ENCODE measurements around the gene MAP2.
A peak's percentile ranks its signal among the peaks of the same experiment; 100 is the strongest.

Gene MAP2, protein sequence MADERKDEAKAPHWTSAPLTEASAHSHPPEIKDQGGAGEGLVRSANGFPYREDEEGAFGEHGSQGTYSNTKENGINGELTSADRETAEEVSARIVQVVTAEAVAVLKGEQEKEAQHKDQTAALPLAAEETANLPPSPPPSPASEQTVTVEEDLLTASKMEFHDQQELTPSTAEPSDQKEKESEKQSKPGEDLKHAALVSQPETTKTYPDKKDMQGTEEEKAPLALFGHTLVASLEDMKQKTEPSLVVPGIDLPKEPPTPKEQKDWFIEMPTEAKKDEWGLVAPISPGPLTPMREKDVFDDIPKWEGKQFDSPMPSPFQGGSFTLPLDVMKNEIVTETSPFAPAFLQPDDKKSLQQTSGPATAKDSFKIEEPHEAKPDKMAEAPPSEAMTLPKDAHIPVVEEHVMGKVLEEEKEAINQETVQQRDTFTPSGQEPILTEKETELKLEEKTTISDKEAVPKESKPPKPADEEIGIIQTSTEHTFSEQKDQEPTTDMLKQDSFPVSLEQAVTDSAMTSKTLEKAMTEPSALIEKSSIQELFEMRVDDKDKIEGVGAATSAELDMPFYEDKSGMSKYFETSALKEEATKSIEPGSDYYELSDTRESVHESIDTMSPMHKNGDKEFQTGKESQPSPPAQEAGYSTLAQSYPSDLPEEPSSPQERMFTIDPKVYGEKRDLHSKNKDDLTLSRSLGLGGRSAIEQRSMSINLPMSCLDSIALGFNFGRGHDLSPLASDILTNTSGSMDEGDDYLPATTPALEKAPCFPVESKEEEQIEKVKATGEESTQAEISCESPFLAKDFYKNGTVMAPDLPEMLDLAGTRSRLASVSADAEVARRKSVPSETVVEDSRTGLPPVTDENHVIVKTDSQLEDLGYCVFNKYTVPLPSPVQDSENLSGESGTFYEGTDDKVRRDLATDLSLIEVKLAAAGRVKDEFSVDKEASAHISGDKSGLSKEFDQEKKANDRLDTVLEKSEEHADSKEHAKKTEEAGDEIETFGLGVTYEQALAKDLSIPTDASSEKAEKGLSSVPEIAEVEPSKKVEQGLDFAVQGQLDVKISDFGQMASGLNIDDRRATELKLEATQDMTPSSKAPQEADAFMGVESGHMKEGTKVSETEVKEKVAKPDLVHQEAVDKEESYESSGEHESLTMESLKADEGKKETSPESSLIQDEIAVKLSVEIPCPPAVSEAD (N-terminal part only)

DNA sequence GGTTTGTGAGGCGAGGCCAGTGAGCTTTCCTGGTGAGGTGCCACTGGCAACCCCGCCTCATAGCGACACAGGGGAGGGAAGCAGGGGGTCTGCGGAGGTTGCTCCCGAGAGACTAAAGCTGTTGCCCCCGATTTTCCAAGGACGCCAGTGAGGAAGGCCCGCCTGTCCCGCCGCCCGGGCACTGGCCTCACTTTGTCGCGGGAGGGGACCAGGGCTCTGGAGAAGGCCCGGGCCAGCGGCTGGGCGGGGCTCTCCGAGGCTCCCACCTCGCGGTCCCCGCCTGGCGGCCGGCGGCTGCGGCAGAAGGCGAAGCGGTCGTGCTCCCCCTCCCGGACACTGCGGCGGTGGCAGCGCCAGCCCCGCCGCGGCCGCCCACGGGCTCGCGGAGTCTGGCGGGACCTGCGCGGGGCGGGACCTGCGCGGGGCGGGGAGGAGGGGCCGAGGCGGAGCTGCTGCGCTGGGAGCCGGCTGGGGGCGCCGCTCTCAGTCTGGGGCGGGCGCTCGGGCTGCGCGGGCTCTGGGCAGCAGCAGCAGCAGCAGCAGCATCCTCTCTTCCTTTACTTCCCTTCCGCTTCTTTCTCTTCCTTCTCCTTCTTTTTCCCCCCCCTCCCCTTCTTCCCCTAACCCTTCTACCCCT, at the start of gene MAP2:
TSS of gene MAP2 (plus strand) at position 486 of the 637 bp plus-strand sequence. CDS start 229,124 bp downstream, outside the sequence.
- peak; percentile 84 for DNase-seq

DNA sequence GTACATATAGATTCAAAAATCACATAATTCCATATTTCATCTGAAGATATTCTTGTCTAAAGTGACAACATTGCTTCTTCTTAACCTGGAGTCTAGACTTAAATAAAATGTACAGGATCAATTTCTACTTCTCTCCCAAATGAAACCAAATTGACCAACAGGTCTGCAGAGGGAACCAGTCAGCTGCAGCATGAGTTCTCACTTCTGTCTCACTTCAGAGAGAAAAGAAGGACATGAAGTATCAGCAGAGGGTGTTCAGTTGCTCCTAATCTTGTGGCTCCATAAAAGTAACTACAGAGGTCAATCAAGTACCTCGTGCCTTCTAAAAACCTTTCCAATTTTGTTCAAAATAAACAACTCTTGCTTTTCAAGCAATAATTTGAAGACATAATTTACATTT, 47.2 kb upstream of the MAP2 start:
- DNase-seq = no peak

DNA sequence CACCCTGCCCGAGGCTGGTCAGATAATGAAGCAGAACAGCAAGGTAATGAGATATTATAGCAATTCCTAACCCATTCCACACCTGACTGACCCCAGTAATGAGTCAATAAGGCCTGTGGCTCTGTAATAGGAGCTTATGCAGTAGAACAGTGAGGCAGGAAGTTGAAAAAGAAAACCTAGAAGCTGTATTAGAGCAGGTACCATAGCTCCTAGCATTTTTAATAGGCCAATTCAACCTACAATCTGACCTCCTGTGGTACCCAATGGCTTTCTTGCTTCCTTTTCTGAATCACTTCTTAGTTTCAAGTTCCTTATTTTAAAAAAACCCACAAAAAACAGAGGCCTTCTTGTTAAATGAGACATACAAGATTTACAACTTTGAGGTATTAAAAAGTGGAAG, 43.6 kb upstream of the MAP2 start:
- DNase-seq = no peak

DNA sequence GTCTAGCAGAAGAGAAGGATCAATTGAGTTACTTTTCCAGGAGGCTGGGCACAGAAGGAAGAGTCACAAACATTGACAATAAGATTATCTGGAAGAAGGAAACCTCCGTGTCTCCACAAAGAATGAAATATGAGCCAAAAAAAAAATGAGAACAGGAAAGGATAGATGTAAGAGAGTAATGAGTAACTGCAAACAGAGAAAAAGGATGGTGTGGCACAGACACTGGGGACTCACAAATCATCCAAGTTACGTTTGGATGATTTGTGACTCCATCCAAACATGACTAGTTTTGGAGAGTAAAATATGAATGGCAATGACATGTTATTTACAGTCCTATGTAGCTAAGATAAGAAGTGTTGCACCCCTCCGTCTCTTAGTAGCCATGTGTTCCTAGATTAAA, 42.8 kb upstream of the MAP2 start:
- DNase-seq = no peak

DNA sequence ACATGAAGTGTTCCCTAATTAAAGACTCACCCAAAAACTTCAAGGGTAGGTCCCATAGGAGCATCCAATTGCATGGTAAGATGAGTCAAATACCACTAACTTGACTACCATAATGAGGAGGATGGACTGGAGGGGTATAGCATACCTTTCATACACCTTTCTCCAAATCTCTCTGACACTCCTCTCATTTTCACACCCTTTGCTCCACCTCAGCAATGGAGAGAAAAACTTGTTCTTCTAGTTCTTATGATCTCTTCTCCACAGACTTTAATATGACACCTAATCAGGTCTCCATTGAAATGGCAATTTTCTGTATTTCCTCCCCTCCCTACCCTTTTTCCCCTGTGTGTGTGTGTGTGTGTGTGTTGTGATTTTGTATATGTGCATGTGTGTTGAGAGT, 41.1 kb upstream of the MAP2 start:
- DNase-seq = no peak

DNA sequence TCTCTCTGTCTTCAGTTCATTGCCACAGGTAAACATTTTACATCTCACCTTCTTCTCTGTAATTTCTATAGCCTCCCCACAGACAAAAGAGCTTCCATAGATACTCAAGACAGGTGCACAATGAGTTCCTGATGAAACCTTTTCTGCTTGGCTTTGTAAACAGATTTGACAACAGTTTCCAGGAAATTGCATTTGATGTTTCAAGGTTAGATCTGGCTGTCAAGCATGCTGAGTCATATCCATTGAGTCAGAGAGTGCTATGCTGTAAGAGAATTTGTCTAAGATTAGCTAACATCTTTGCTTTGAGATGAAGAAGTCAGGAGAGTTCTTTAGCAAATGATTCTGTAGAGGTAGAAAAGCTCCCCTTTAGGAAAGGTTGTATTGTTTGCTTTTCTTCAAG, 40.6 kb upstream of the MAP2 start:
- DNase-seq = no peak

DNA sequence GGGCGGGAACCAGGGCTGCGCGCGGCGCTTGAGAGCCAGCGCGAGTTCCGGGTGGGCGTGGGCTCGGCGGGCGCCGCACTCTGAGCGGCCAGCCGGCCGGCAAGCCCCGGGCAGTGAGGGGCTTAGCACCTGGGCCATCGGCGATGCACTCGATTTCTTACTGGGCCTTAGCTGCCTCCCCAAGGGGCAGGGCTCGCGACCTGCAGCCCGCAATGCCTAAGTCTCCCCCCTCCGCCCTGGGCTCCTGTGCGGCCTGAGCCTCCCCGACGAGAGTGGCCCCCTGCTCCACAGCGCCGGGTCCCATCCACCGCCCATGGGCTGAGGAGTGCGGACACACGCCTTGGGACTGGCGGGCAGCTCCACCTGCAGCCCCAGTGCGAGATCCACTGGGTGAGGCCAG, 36.5 kb upstream of the MAP2 start:
- no peak for DNase-seq

DNA sequence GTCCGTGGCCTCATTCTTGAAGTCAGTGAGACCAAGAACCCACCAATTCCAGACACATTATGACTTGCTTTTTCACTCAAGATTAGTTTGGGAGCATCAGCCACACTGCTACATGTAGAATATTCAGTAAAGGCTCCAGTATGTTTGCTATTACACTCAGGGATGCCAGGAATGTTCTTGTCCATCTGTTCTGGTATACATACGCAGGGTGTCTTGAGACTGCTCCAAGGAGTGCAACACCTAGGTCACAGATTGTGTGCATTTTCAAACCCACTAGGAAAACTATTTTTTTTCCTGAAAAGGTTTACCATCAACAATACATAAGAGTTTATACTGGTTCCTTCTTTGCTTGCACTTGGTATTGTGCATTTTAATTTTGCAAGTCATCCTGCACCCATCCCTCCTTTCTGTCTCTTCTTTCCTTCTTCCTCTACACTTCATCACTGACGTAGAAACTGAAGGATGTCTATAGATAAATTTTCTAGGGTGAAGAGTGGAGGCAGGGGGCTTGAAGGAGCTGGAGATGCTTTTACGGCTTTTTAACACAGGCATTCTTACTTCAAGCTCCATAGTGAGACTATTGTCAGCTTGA, 35.3 kb upstream of the MAP2 start:
- DNase-seq = no peak

DNA sequence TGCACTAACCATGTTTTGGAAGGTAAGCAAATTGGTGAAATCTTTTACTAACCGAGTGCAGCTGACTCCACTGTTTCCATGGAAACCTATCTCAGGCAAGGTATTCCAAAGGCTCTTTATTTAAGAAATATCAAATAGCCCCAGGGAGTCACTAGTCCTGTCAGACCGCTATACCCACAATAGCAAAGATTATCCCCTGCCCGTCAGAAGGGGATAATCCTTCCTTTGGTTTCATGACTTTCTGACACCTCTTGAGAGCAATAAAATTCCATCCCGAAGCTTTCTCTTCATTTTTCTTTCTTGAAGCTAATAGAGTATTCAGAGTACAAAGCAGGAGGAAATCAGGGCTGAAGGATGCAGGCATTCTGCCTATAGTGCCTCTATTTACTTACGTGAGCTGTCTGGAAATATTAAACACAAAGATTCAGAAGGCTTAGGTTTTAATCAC, 34.7 kb upstream of the MAP2 start:
- DNase-seq = no peak

DNA sequence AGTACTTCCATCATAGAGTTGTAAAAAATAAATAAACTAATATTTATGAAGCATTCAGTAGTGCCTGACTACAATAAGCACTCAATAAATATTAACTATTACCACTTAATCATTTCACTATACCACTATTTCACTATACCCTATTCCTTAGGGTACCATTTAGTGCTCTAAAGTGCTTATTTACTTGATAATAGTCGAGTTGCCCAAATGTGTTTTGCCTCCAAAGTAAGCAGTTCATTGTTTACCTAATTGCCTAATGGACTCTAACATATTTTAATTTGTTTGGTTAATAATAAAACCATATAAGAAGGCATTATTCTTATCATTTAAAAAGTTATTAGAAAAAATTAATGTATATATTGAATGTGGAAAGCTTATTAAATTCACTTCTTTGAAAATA, 33.0 kb upstream of the MAP2 start:
- DNase-seq = no peak

DNA sequence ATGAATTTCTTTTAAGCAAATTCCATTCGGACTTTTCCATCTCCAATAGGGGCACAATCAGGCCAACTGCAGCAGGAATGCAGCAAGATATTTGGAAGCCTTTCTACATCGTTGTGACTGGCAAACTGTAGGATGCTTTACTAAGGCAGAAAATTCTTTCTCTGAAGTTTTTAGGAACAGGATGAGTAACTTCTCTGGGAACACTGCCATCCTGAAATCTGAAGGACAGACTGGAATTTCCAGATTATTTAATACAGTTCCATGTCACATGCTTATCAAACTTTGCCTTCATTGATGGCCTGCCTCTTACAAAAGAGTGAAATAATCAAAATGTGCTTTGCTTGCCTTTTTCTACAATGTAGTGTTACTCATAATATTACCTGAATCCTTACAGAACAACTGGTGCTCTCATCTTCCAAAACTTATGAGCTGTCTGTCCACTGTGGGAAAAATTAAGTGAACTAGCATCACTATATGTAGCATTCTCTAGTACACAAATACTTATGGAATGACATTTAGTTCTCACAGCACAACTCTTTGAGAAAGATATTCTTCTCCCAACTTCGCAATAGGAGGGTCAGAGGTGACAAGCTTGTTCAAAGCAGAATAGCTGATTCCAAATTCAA, 32.0 kb upstream of the MAP2 start:
- DNase-seq = no peak

DNA sequence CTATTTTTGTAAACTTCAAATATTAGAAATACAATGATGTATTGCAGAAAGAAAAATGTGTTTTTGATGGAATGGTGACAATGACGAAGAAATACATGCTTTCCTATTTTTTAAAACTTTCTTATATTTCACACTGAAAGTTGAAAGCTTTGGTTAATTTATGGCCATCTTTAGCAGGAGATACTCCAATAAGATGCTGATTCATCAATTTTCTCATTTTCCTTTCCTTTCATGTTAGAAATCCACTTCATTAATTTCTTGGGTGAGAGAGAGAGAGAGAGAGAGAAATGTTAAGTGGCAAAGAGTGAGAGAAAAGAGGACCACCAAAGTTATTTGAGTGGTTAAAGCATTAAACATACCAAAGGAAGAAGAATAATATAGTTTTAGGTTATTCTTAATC, 28.6 kb upstream of the MAP2 start:
- DNase-seq = no peak

DNA sequence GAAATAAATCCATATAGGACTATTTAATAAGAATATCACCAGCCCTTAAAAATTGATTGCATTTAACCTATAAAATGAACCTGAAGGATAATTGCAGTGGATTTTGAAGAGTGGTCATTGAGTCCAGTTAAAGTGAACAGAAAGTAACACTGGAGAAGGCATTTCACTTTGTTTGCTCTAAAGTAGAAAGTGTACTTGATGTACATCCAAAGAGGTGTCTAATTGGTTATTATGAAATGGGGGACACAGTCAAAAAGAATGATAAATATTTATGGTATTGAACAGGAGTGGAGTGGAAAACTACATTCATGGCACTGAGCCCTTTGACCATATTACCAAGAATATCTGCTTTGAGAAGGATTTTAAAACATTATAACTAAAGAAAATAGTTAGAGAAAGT, 28.2 kb upstream of the MAP2 start:
- no peak for DNase-seq

DNA sequence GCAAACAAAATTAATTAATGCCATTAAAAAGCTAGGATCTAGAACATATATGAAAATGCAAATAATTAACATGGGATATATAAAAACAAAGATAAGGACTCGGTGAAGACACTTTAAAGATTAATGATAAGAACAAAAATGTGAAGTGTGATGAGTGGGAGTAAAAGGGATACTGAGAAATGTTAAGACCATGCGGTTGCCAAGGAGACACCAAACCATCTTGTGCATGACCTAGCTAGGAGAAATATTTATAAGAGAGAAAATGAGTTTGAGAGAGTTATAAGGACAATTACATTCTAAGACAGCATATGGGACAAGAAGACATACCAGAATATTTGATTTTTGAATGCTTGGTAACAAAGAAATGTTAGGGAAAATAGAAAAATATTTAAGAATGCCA, 25.4 kb upstream of the MAP2 start:
- no peak for DNase-seq

DNA sequence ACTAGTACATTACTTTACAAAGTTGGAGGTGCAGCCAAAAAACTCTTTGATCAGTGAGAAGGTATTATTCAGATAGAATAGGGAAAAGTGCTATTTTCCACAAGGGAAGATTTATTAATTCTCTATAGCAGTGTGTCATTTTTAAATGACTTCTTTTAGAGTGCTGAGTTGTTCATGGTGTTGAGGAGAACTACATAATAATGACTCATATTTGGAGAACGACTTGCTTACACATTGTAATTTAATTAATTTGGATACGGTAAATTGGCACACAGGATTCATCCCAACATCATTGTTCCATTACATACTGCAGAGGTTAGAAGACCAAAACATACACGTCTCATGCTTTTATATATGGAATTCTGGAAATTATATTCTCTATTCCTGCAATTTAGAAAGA, 22.1 kb upstream of the MAP2 start:
- DNase-seq = no peak

DNA sequence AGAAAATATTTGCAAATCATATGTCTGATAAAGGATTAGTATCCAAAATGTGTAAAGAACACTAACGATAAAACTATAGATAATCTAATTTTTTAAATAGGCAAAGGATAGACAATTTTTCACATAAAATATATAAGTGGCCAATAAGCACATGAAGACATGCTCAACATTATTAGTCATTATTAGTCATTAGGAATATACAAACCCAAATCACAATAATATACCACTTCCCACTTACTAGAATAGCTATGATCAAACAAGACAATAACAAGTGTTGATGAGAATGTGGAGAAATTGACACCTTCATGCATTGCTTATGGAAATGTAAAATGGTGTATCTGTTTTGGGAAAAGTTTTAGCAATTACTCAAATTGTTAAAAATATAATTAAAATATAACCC, 12.6 kb upstream of the MAP2 start:
- DNase-seq = no peak

DNA sequence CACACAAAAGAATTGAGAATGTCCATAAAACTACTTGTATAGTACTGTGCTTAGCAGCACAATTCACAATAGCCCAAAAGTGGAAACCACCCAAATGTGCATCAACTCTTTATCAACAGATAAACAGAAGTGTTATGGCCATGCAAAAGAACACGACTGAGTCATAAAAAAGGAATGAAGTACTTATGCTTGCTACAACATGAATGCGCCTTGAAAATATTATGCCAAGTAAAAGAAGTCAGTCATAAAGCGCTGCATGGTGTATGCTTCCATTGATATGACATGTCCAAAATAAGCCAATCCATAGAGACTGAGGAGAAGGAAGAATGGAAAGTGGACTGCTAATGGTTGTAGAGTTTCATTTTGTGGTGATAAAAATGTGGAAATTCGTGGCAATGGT, 12.1 kb upstream of the MAP2 start:
- no peak for DNase-seq

DNA sequence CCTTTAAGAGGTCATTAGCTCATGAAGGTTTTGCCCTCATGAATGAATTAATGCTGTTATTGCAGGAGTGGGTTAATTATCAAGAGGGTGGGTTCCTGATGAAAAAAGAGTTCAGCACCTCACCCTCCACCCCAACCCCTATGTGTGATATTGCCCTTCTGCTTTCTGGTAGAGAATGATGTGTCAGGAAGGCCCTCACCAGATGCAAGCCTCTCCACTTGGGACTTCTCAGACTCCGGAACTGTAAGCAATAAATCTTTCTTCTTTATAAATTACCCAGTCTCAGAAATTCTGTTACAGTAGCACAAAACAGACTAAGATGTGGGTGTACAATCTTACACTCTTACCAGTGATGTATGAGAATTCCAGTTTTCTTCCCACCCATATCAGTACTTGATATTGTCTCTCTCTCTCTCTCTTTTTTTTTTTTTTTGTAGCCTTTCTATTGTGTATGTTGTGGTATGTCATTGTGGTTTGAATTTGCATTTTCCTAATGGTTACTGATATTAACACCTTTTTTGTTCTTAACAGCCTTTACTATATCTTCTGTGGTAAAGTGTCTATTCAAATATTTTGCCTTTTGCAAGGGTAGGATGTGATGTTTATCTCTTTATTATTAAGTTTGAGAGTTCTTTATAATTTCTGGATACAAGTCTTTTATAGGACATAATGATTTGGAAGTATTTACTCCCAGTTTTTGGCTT, 10.4 kb upstream of the MAP2 start:
- no peak for DNase-seq

DNA sequence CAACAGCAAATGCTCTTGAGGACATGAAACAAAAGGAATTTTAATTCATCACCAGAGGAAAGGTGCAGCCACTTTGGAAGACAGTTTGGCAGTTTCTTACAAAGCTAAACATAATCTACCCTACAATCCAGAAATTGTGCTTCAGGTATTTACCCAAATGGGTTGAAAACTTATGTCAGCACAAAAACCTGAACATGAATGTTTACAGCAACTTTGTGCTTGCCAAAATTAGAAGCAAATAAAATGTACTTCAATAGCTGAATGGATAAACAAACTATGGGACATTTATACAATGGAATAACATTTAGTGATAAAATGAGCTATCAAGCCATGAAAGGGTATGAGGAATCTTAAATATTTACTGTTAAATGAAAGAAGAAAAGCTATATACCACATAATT, 6.9 kb upstream of the MAP2 start:
- no peak for DNase-seq

DNA sequence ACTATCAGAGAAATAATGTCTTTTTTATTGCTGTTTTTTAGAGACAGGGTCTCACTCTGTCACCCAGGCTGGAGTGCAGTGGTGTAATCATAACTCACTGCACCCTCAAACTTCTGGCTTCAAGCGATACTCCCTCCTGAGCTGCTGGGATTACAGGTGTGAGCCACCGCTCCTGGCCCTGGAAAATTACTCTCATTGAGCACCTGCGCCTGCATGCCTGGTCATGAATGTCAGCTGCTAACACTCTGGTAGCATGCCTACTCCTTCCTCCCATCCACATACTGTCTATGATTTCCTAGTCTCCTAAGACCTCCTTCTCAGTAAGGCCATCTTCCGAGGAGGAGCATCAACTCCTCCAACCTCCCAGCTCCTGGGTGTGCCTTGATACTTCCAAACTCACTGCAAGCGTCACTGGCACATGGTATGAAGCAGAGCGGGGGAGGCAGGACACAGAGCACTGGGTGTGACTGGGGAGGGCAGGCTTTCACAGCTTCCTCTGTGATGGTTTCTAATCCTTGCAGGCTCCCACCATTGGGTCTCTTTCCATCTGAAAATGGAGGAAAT, 1.6 kb upstream of the MAP2 start:
- DNase-seq = peak; percentile 91

DNA sequence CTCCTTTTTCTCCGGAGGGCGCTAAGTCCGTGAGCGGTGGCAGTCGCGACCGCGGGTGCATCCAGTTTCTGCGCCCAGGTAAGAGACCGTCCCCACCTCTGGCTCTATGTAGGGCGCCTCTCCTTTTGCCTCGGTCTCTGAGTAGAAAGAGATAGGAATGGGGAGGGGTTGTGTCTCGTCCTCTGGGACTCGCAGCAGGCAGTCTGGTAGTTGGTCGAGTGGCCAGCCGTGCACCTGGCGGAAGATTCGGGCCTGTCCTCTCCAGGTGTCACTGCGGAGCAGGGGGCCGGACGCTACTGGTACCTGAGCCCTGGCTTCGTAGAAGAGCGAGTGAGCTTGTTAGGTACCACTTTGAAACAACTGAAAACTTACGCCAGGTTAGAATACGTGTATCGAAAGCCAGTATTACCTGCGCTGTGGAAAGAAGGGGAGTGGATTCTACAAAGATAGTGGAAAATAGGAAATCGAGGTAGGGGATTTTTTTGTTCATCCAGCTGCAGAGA, 403 bp downstream of the MAP2 start:
- DNase-seq = peak; percentile 70

Measured in NCI-H1105 treated with DMSO at 0.1 percent for 48 hours (cell line).